ENCODE results near the gene SDC3.

DNA sequence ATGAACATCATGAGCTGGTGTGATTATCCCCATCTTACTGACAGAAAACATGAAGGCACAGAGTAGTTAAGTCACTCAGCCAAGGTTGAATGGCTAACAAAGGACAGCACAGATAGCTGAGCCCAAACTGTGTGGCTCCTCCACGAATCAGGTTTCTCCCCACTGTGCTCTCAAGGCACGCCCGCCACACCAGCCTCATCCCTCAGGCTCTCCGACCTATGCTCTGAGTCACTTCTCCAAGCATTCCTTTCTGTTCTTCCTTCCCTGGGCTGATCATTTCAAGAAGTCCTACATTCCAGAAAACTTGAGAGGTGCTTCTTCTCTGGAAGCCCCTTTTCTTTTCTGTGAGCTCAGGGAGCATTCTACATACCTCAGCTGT is 25.3 kb upstream of the SDC3 start:
- TF ChIP-seq, protein P1, sequence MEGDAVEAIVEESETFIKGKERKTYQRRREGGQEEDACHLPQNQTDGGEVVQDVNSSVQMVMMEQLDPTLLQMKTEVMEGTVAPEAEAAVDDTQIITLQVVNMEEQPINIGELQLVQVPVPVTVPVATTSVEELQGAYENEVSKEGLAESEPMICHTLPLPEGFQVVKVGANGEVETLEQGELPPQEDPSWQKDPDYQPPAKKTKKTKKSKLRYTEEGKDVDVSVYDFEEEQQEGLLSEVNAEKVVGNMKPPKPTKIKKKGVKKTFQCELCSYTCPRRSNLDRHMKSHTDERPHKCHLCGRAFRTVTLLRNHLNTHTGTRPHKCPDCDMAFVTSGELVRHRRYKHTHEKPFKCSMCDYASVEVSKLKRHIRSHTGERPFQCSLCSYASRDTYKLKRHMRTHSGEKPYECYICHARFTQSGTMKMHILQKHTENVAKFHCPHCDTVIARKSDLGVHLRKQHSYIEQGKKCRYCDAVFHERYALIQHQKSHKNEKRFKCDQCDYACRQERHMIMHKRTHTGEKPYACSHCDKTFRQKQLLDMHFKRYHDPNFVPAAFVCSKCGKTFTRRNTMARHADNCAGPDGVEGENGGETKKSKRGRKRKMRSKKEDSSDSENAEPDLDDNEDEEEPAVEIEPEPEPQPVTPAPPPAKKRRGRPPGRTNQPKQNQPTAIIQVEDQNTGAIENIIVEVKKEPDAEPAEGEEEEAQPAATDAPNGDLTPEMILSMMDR (IDR thresholded peaks at IDR 0.05; ENCODE audit: borderline replicate concordance, extremely low read depth, low read length, poor library complexity, severe bottlenecking): no peak
- no peak for TF ChIP-seq EZH2 (IDR thresholded peaks at IDR 0.05; ENCODE audit: borderline replicate concordance, low read depth, low read length, severe bottlenecking)
